ENCODE measurements around the gene RAX2. TPM values are rescaled to one million over a fixed set of nuclear protein-coding genes. Genes with fewer than 3 reads are reported as not detected.

RAX2 gene
- polyA plus RNA-seq, 1 experiment = not detected

DNA sequence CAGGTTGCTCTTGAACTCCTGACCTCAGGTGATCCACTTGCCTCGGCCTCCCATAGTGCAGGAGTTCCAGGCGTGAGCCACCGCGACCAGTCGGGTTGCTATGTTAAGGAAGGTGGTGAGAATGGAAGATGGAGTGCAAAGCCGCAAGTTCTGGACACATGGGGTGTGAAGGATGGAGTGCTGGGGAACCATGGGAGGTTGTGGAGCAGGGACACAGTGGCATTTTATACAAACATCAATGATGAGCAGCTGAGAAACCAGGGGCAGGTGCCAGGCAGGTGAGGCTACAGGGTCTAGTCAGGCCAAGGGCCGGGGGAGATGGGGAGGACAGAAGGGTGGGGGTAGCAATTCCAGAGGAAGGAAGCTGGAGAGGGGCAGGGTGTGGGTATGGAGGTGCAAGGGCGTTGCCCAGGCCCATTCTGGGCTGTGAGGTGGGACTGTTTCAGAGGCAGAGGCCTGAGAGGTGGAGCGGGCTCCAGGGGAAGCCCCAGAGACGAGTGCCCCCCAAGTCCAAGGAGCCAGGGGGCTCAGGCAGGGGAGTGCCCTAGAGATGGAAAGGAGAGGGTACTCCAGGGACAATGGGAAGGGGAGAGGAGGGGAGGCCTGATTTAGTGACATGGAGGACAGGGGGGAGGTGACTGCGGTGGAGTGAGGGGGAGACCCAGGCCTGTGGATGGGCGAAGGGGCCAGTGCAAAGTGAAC is 1.9 kb upstream of the RAX2 start:
- ChIA-PET POLR2A (no interaction called here), CTCF (interaction anchor here (1.9 kb wide), 1 partner anchor 23 kb away, joined by 3 read pairs; no protein-coding TSS in a partner anchor)
- DNase-seq (ENCODE audit: low read depth) = no peak
- Histone ChIP-seq H3K27me3 (ENCODE audit: control insufficient read depth, insufficient read depth, low read length) (no peaks in the 10 kb centered on the region; the same call in 1 of the 2 replicates), H3K36me3 (ENCODE audit: control insufficient read depth, insufficient read depth, low read length) (no peaks in the 10 kb centered on the region), H3K4me3 (ENCODE audit: low read depth, low read length) (no peak overlapping the region)
- TF ChIP-seq, protein P1, sequence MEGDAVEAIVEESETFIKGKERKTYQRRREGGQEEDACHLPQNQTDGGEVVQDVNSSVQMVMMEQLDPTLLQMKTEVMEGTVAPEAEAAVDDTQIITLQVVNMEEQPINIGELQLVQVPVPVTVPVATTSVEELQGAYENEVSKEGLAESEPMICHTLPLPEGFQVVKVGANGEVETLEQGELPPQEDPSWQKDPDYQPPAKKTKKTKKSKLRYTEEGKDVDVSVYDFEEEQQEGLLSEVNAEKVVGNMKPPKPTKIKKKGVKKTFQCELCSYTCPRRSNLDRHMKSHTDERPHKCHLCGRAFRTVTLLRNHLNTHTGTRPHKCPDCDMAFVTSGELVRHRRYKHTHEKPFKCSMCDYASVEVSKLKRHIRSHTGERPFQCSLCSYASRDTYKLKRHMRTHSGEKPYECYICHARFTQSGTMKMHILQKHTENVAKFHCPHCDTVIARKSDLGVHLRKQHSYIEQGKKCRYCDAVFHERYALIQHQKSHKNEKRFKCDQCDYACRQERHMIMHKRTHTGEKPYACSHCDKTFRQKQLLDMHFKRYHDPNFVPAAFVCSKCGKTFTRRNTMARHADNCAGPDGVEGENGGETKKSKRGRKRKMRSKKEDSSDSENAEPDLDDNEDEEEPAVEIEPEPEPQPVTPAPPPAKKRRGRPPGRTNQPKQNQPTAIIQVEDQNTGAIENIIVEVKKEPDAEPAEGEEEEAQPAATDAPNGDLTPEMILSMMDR (IDR thresholded peaks at IDR 0.05; ENCODE audit: insufficient read depth, low read depth, low read length) = no peak

DNA sequence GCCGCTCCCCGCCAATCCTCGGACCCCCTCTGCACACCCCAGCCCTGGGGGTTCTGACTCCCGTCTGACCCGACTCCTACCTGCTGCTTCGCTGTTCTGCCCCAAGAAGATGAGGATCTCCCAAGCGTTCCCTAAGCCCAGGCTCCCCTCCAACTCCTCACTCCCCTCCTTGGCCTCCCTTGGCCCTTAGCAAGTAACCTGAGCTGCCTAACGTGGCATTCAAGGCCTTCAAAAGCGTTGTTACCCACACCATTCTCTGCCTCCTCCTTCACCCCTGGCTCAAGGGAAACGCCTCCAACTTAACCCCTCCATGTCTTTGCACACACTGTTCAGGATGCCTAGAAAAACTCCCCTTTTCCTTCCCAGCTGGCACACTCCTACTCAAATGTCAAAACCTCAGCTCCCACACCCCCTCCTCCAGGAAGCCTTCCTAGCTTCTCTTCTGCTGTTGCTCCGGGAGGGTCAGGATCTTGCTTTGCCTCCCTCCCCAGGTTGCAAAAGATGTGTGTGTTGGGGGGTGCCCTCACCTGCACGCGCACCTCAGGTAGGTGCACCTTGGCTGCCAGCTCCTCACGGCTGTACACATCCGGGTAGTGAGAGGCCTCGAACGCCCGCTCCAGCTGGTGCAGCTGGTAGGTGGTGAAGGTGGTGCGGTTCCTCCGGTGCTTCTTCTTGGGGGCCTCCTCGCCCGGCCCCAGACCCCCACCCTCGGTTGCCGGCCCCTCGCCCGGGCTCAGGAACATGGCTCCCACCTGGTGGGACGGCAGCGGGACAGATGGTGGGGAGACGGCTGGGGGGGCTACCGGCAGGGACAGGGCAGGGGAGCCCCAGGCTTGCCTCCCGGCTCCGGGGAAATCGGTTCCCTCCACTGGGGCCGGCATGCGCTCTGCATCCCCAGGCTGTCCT is 775 bp downstream of the RAX2 start:
- no peak for DNase-seq (ENCODE audit: low read depth)
- TF ChIP-seq, protein P1 (IDR thresholded peaks at IDR 0.05; ENCODE audit: insufficient read depth, low read depth, low read length) = no peak
- H3K27me3 ChIP-seq (ENCODE audit: control insufficient read depth, insufficient read depth, low read length) = no peaks in the 10 kb centered on the region; the same call in 1 of the 2 replicates
- ChIA-PET POLR2A (no interaction called here), CTCF (interaction anchor here (1.7 kb wide), 1 partner anchor 9 kb away, joined by 5 read pairs; the partner anchor contains the start of gene MRPL54)
- peaks cover 7% of the 10 kb centered on the region for H3K36me3 ChIP-seq (ENCODE audit: control insufficient read depth, insufficient read depth, low read length)
- no peak overlapping the region for H3K4me3 ChIP-seq (ENCODE audit: low read depth, low read length)

GRCh38 chr19:3770136-3770999 is 1.7 kb downstream of the RAX2 start:
- POLR2A ChIA-PET = no interaction called here
- TF ChIP-seq, protein P1 (IDR thresholded peaks at IDR 0.05; ENCODE audit: insufficient read depth, low read depth, low read length) = no peak

DNA sequence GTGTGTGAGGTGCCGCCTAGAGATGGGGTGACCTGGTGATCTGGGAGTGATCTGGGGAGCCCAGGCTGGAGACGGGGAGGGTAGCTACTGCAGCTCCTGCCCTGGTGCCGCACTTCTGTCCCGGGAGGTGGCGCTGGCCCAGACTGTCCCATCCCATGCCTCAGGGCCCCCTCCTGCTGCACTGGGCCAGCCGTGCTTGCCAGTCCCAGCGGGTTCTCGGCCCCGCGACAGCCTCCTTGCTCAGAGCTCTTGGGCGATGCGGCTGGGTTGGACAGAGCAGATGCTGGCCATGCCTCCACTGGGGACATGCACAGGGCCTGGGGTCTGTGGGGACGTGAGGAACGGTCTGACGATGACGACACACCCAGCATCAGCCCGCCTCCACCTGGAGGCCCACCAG is 2.5 kb downstream of the RAX2 start:
- peaks cover 7% of the 10 kb centered on the region for H3K36me3 ChIP-seq (ENCODE audit: control insufficient read depth, insufficient read depth, low read length)
- no peaks in the 10 kb centered on the region for H3K27me3 ChIP-seq (ENCODE audit: control insufficient read depth, insufficient read depth, low read length)
- ChIA-PET CTCF (interaction anchor here (0.6 kb wide), 1 partner anchor 423 kb away, joined by 3 read pairs; no protein-coding TSS in a partner anchor), POLR2A (no interaction called here)
- TF ChIP-seq, protein P1 (IDR thresholded peaks at IDR 0.05; ENCODE audit: insufficient read depth, low read depth, low read length) = no peak
- DNase-seq (ENCODE audit: low read depth) = no peak
- H3K4me3 ChIP-seq (ENCODE audit: low read depth, low read length) = no peak overlapping the region

More at GRCh38 chr19:3770136-3770999, 1.7 kb downstream of the RAX2 start:
- no peak overlapping the region for H3K4me3 ChIP-seq (ENCODE audit: low read depth, low read length)
- no peaks in the 10 kb centered on the region; the same call in 1 of the 2 replicates for H3K27me3 ChIP-seq (ENCODE audit: control insufficient read depth, insufficient read depth, low read length)
- CTCF ChIA-PET = interaction anchor here (1.7 kb wide), 1 partner anchor 8 kb away, joined by 5 read pairs; the partner anchor contains the start of gene MRPL54
- H3K36me3 ChIP-seq (ENCODE audit: control insufficient read depth, insufficient read depth, low read length) = peaks cover 7% of the 10 kb centered on the region
- no peak for DNase-seq (ENCODE audit: low read depth)
